ENCODE data around the gene PBX3. TPM values are rescaled to one million over a fixed set of nuclear protein-coding genes. Genes with fewer than 3 reads are reported as not detected.

The PBX3 gene
- total and polyA plus RNA-seq, 3 donors from 2014 or later = 21.0 to 56.1 (median 48.0) TPM

DNA sequence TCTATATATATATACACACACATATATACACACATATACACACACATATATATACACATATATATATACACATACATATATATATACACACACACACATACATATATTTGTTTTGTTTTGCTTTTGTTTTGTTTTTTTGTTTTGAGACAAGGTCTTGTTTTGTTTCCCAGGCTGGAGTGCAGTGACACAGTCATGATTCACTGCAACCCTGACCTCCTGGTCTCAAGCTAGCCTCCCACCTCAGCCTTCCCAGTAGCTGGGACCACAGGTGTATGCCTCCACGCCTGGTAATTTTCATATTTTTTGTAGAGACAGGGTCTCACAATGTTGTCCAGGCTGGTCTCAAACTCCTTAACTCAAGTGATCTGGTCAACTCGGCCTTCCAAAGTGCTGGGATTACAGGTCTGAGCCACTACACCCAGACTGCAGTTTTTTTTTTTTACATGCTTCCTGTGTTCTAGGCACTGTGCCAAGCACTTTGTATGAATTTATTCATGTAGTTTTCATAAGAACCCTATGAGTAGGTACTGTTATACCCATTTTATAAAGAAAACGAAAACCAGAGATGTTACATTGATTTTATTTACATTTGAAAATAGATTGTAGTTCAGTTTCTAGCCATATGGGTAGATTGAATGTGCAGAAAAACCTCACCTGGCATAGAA is 120.7 kb downstream of the PBX3 start:
- H3K27me3 ChIP-seq = no peaks in the 10 kb centered on the region
- no peak overlapping the region for H3K27ac ChIP-seq
- WGBS, 2 donors = 72 to 75% methylated on average over 3 of the region's 3 CpGs
- no peak for TF ChIP-seq POLR2A (IDR thresholded peaks at IDR 0.05)
- TF ChIP-seq, protein P1, sequence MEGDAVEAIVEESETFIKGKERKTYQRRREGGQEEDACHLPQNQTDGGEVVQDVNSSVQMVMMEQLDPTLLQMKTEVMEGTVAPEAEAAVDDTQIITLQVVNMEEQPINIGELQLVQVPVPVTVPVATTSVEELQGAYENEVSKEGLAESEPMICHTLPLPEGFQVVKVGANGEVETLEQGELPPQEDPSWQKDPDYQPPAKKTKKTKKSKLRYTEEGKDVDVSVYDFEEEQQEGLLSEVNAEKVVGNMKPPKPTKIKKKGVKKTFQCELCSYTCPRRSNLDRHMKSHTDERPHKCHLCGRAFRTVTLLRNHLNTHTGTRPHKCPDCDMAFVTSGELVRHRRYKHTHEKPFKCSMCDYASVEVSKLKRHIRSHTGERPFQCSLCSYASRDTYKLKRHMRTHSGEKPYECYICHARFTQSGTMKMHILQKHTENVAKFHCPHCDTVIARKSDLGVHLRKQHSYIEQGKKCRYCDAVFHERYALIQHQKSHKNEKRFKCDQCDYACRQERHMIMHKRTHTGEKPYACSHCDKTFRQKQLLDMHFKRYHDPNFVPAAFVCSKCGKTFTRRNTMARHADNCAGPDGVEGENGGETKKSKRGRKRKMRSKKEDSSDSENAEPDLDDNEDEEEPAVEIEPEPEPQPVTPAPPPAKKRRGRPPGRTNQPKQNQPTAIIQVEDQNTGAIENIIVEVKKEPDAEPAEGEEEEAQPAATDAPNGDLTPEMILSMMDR (IDR thresholded peaks at IDR 0.05) = no peak
- DNase-seq = no peak
- no peaks in the 10 kb centered on the region for H3K9me3 ChIP-seq
- no peak overlapping the region for H3K4me3 ChIP-seq
- intact Hi-C loops (cut with DNase I; ENCODE audit: low total_unique reads) = no loop called here
- no peaks in the 10 kb centered on the region for H3K36me3 ChIP-seq (ENCODE audit: low read depth, missing control alignments)
- no peaks in the 10 kb centered on the region for H3K4me1 ChIP-seq

GRCh38 chr9:125878164-125878631 is 131.0 kb downstream of the PBX3 start:
- Histone ChIP-seq H3K9me3 (no peaks in the 10 kb centered on the region), H3K36me3 (ENCODE audit: low read depth, missing control alignments) (no peaks in the 10 kb centered on the region), H3K27ac (no peak overlapping the region), H3K4me3 (no peak overlapping the region), H3K4me1 (no peaks in the 10 kb centered on the region), H3K27me3 (no peaks in the 10 kb centered on the region)
- intact Hi-C loops (cut with DNase I; ENCODE audit: low total_unique reads) = no loop called here
- TF ChIP-seq, protein P1 (IDR thresholded peaks at IDR 0.05) = no peak
- no peak for TF ChIP-seq POLR2A (IDR thresholded peaks at IDR 0.05)
- WGBS, 2 donors = 82 to 88% methylated on average over 3 of the region's 3 CpGs
- no peak for DNase-seq

- Histone ChIP-seq H3K27me3 (no peaks in the 10 kb centered on the region), H3K36me3 (ENCODE audit: low read depth, missing control alignments) (no peaks in the 10 kb centered on the region), H3K9me3 (no peaks in the 10 kb centered on the region), H3K4me3 (no peak overlapping the region), H3K27ac (no peak overlapping the region), H3K4me1 (no peaks in the 10 kb centered on the region)
- TF ChIP-seq, protein P1 (IDR thresholded peaks at IDR 0.05) = no peak
- intact Hi-C loops (cut with DNase I; ENCODE audit: low total_unique reads) = no loop called here
- DNase-seq = no peak
Observed at GRCh38 chr9:125881042-125881441, 133.9 kb downstream of the PBX3 start.

GRCh38 chr9:125883565-125884217 is 136.5 kb downstream of the PBX3 start:
- no peak for TF ChIP-seq POLR2A (IDR thresholded peaks at IDR 0.05)
- TF ChIP-seq, protein P1 (IDR thresholded peaks at IDR 0.05) = no peak
- H3K4me1 ChIP-seq = peaks cover 4% of the 10 kb centered on the region
- H3K27ac ChIP-seq = no peak overlapping the region
- H3K9me3 ChIP-seq = no peaks in the 10 kb centered on the region
- H3K4me3 ChIP-seq = no peak overlapping the region
- no peaks in the 10 kb centered on the region for H3K27me3 ChIP-seq
- 76 to 86% methylated on average over 6 of the region's 6 CpGs for WGBS, 2 donors
- no peaks in the 10 kb centered on the region for H3K36me3 ChIP-seq (ENCODE audit: low read depth, missing control alignments)
- intact Hi-C loops (cut with DNase I; ENCODE audit: low total_unique reads) = no loop called here
- DNase-seq = no peak

GRCh38 chr9:125884218-125884595 is 137.0 kb downstream of the PBX3 start:
- H3K4me1 ChIP-seq = peaks cover 9% of the 10 kb centered on the region

More at GRCh38 chr9:125884218-125884595, 137.0 kb downstream of the PBX3 start:
- H3K4me3 ChIP-seq = no peak overlapping the region
- no peak for DNase-seq
- intact Hi-C loops (cut with DNase I; ENCODE audit: low total_unique reads) = no loop called here
- no peak for TF ChIP-seq POLR2A (IDR thresholded peaks at IDR 0.05)
- TF ChIP-seq, protein P1 (IDR thresholded peaks at IDR 0.05) = no peak
- H3K27ac ChIP-seq = no peak overlapping the region
- no peaks in the 10 kb centered on the region for H3K27me3 ChIP-seq
- H3K9me3 ChIP-seq = no peaks in the 10 kb centered on the region
- no peaks in the 10 kb centered on the region for H3K36me3 ChIP-seq (ENCODE audit: low read depth, missing control alignments)
